Mucosa of descending colon (tissue), 3 donors: ENCODE measurements around the gene PLA2G2A. TPM values are rescaled to one million over a fixed set of nuclear protein-coding genes. Genes with fewer than 3 reads are reported as not detected.
"Not testable (repeated sequence)": the region's sequence is repeated elsewhere in the genome, so short reads cannot be mapped to it uniquely, and the experiment has no call there.

Experiments used
- ATAC-seq: fragments of 200-7000 bp; cut with Tn5 transposase; one replicate; pipeline ENCODE4 v1.9.1; 2020; ENCODE audit warnings: mild to moderate bottlenecking, moderate library complexity
- DNase-seq, 3 donors: peaks; one replicate each; pipeline ENCODE4 v3.0.0-alpha.2; 2020
- H3K36me3 ChIP-seq: fragments of 200-600 bp; one replicate; pipeline ENCODE4 v1.8.0; 2021; ENCODE audit warnings: low read depth, mild to moderate bottlenecking
- H3K4me1 ChIP-seq: fragments of 200-600 bp; one replicate; pipeline ENCODE4 v1.8.0; 2021; ENCODE audit warnings: low read depth, mild to moderate bottlenecking
- H3K4me3 ChIP-seq: fragments of 200-600 bp; one replicate; pipeline ENCODE4 v1.8.0; 2021; ENCODE audit warnings: mild to moderate bottlenecking
- H3K9me3 ChIP-seq: fragments of 200-600 bp; one replicate; pipeline ENCODE4 v1.8.0; 2021; ENCODE audit warnings: mild to moderate bottlenecking
- intact Hi-C, 2 donors: fragments of 100-400 bp; cut with DNase I in 1 of 2; cut with micrococcal nuclease in 1 of 2; formaldehyde crosslinking; loops; one replicate each; pipeline versions ENCODE4 v1.11.0 to v1.11.1; 2022; cut with DNase I, micrococcal nuclease
- total RNA-seq, 3 donors: library from RNA; stranded (reverse); fragmentation: NEBNext Ultra II Directional in 2 of 3; extraction: Animal tissue kit (Norgen Biotek cat#: 25700) in 2 of 3; gene quantifications; one replicate each; pipeline versions ENCODE4 v1.2.1 to v1.2.4, GENCODE V29; 2021 to 2023
- TF ChIP-seq, protein P1 (sequence below): fragments of 200-600 bp; IDR thresholded peaks from one replicate; pipeline ENCODE4 v1.8.0; 2022; ENCODE audit warnings: antibody characterized with exemption, mild to moderate bottlenecking
- donor health status: DM: no; HTN: no; CAD: no; lungs with moderate emphysema.
- donor health status: DM: no; HTN: no; CAD: no.
- donor health status: DM: no; HTN: yes; CAD: no.

Gene PLA2G2A
- total RNA-seq, 3 donors from 2014 or later: 34.8 to 2,765 (median 275) TPM

DNA sequence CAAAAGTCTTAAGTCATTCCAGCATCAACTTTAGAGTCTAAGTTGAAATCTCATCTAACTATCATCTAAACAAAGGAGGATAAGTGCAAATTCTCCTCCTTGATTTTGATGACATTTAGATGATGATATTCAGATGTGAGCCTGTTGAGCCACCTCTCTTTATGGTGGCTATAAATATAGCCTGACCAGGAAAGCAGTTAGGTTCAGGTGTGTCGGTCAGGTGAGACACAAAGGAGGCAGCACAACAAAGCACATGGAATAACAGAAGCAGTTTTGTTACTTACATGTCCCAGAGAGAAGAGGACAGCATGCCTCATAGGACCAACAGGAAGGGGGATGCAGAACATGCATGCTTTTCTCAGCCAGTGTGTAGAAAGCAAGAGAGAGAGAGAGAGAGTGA, 30.6 kb upstream of the PLA2G2A start:
- ATAC-seq (peak; percentile 93), DNase-seq (peak in 1 of 3 donors; percentile 6)
- TF ChIP-seq, protein P1, sequence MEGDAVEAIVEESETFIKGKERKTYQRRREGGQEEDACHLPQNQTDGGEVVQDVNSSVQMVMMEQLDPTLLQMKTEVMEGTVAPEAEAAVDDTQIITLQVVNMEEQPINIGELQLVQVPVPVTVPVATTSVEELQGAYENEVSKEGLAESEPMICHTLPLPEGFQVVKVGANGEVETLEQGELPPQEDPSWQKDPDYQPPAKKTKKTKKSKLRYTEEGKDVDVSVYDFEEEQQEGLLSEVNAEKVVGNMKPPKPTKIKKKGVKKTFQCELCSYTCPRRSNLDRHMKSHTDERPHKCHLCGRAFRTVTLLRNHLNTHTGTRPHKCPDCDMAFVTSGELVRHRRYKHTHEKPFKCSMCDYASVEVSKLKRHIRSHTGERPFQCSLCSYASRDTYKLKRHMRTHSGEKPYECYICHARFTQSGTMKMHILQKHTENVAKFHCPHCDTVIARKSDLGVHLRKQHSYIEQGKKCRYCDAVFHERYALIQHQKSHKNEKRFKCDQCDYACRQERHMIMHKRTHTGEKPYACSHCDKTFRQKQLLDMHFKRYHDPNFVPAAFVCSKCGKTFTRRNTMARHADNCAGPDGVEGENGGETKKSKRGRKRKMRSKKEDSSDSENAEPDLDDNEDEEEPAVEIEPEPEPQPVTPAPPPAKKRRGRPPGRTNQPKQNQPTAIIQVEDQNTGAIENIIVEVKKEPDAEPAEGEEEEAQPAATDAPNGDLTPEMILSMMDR: no peak
- H3K4me1 ChIP-seq: no peaks in the 10 kb centered on the region
- H3K4me3 ChIP-seq: no peak overlapping the region
- intact Hi-C loops: no loop called here
- H3K36me3 ChIP-seq: no peaks in the 10 kb centered on the region
- H3K9me3 ChIP-seq: peaks cover 7% of the 10 kb centered on the region

DNA sequence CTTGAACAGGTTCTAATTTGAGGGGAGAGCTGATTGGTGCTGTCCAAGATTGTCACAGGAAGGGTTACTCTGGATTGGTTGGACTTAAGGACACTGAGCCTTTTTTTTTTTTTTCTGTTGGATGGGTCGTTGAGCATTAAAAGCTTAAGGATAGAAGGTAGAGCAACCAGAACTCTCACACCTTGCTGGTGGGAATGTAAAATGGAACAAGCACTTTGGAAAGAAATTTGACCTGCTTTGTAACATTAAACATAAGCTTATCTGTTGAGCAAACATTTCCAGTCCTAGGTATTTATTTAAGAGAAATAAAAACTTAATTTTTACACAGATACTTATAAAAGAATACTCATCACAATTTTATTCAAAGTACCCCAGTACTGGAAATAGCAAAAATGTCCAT, 29.8 kb upstream of the PLA2G2A start:
- no peak overlapping the region for H3K4me3 ChIP-seq
- intact Hi-C loops: no loop called here
- H3K36me3 ChIP-seq: no peaks in the 10 kb centered on the region
- TF ChIP-seq, protein P1: no peak
- H3K4me1 ChIP-seq: no peaks in the 10 kb centered on the region
- no peak for ATAC-seq
- DNase-seq: no peak
- peaks cover 4% of the 10 kb centered on the region for H3K9me3 ChIP-seq

DNA sequence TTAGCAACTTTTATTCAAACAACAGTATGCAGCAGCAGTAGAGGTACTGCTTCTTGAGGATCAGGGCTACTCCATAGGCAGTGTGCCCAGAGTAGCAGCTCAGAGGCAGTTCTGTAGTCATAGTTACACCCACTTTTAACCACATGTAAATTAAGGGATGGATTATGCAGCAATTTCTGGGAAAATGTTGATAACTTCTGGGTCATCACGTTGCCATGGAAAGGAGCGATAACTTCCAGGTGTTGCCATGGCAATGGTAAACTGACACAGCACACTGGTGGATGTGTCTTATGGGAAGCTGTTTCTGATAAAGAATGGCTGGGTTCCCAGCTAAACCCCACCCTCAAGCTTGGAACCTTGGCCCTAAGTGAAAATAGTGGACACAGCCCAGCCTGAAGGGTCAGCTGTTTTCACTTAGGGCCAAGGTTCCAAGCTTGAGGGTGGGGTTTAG, 29.0 kb upstream of the PLA2G2A start:
- intact Hi-C loops: no loop called here
- Histone ChIP-seq H3K4me1 (no peaks in the 10 kb centered on the region), H3K36me3 (no peaks in the 10 kb centered on the region), H3K9me3 (no peaks in the 10 kb centered on the region), H3K4me3 (no peak overlapping the region)
- ATAC-seq (peak; percentile 86), DNase-seq (no peak)
- TF ChIP-seq, protein P1: no peak

DNA sequence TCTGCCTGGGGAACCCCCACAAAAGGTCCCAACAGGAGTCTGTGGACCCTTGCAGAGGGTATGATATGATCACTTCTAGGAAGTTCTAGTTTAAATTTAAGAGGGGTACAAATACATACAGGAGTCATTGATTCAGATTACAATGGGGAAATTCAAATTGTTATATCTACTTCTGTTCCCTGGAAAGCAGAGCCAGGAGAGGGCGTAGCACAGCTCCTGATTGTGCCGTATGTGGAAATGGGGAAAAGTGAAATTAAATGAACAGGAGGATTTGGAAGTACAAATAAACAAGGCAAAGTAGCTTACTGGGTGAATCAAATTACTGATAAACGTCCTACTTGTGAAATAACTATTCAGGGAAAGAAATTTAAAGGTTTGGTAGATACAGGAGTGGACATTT, 19.4 kb upstream of the PLA2G2A start:
- H3K4me3 ChIP-seq, H3K9me3 ChIP-seq, H3K4me1 ChIP-seq, ATAC-seq, intact Hi-C loops, H3K36me3 ChIP-seq, DNase-seq: not testable (repeated sequence)

DNA sequence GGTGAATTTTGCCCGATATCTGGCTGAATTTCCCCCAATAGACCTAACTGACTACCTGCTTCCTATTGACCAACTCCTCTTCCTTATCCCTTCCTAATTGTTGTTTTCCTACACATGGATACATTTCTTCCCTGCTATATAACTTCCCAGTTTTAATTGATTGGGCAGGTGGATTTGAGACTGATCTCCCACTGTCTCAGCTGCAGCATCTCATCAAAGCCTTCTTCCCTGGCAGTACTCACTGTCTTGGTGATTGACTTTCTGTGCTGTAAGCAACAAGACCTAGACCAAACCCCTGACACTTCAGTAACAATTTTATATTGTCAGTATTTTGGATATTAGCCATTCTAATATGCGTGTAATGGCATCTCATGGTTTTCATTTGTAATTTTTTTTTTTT, 11.3 kb upstream of the PLA2G2A start:
- no peaks in the 10 kb centered on the region for H3K4me1 ChIP-seq
- intact Hi-C loops: no loop called here
- DNase-seq (no peak), ATAC-seq (no peak)
- no peaks in the 10 kb centered on the region for H3K9me3 ChIP-seq
- H3K4me3 ChIP-seq: no peak overlapping the region
- H3K36me3 ChIP-seq: no peaks in the 10 kb centered on the region
- TF ChIP-seq, protein P1: no peak

DNA sequence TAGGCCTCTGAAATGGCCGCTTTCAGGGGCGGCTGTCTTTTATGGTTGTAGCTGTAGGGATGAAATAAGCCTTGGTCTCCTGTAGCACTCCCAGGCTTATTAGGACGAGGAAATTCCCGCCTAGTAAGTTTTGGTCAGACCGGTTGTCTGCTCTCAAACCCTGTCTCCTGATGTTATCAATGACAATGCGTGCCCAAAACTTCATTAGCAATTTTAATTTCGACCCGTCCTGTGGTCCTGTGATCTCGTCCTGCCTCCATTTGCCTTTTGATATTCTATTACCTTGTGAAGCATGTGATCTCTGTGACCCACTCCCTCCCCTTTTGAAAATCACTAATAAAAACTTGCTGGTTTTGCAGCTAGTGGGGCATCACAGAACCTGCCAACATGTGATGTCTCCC, 10.8 kb upstream of the PLA2G2A start:
- H3K4me3 ChIP-seq, H3K9me3 ChIP-seq, intact Hi-C loops, ATAC-seq, DNase-seq, H3K4me1 ChIP-seq, H3K36me3 ChIP-seq: not testable (repeated sequence)
